Keratinocyte (primary cell): ENCODE measurements around the gene MOB1B. TPM values are rescaled to one million over a fixed set of nuclear protein-coding genes. Genes with fewer than 3 reads are reported as not detected.

Experiments used
- DNase-seq: peaks from one replicate; pipeline ENCODE4 v3.0.0-alpha.2; 2011; ENCODE audit warnings: low read depth, missing footprints, low spot score
- FAIRE-seq: peaks from 2 replicates; lab custom pipeline; 2011; peaks lifted over from hg19 to GRCh38; lab: Jason Lieb, UNC
- H2AFZ ChIP-seq: 2 replicates; pipeline ENCODE4 v1.6.0; 2012; ENCODE audit warnings: low read length, control low read depth, inconsistent platforms; ENCODE audit not compliant: control insufficient read depth
- H3K27ac ChIP-seq: 2 replicates; pipeline ENCODE4 v1.5.1; 2011; ENCODE audit warnings: low read length; ENCODE audit not compliant: control insufficient read depth, insufficient read depth
- H3K27me3 ChIP-seq: 3 replicates; pipeline ENCODE4 v1.6.0; 2011; ENCODE audit warnings: low read length; ENCODE audit not compliant: control insufficient read depth, insufficient read depth; ENCODE audit errors: extremely low read depth
- H3K36me3 ChIP-seq, 2 experiments: 2 replicates in 1 of 2; 3 replicates in 1 of 2; pipeline ENCODE4 v1.5.1; 2011; ENCODE audit warnings: low read length in 2 of 2, mild to moderate bottlenecking in 1 of 2; ENCODE audit not compliant: control insufficient read depth in 2 of 2, insufficient read depth in 2 of 2; ENCODE audit errors: extremely low read depth in 1 of 2
- H3K4me1 ChIP-seq: 3 replicates; pipeline ENCODE4 v1.5.1; 2011; ENCODE audit warnings: low read length; ENCODE audit not compliant: control insufficient read depth, insufficient read depth; ENCODE audit errors: extremely low read depth
- H3K4me2 ChIP-seq: 3 replicates; pipeline ENCODE4 v1.6.0; 2011; ENCODE audit warnings: low read depth, low read length; ENCODE audit not compliant: control insufficient read depth, insufficient read depth; ENCODE audit errors: extremely low read depth
- H3K4me3 ChIP-seq, 3 experiments: fragments of 200-600 bp in 1 of 3; sonication (generic) in 1 of 3; 2 replicates in 2 of 3; 3 replicates in 1 of 3; pipeline ENCODE4 v1.5.1; 2011 to 2016; ENCODE audit warnings: low read length in 3 of 3, mild to moderate bottlenecking in 3 of 3, control low read depth in 2 of 3, inconsistent platforms in 1 of 3, low read depth in 1 of 3, mixed read lengths in 1 of 3, mixed run types in 1 of 3, moderate library complexity in 1 of 3; ENCODE audit not compliant: control insufficient read depth in 2 of 3, insufficient read depth in 2 of 3; ENCODE audit errors: extremely low read depth in 1 of 3
- H3K79me2 ChIP-seq: 2 replicates; pipeline ENCODE4 v1.6.0; 2012; ENCODE audit warnings: low read length; ENCODE audit not compliant: control insufficient read depth, insufficient read depth
- H3K9ac ChIP-seq: 3 replicates; pipeline ENCODE4 v1.6.0; 2011; ENCODE audit warnings: low read length; ENCODE audit not compliant: control insufficient read depth, insufficient read depth; ENCODE audit errors: extremely low read depth
- H3K9me1 ChIP-seq: 3 replicates; pipeline ENCODE4 v1.6.0; 2011; ENCODE audit warnings: low read length; ENCODE audit not compliant: control insufficient read depth, insufficient read depth; ENCODE audit errors: extremely low read depth
- H3K9me3 ChIP-seq: 2 replicates; pipeline ENCODE4 v1.5.1; 2012; ENCODE audit warnings: low read depth, low read length; ENCODE audit not compliant: control insufficient read depth
- H4K20me1 ChIP-seq: 3 replicates; pipeline ENCODE4 v1.6.0; 2011; ENCODE audit warnings: low read length; ENCODE audit not compliant: control insufficient read depth, insufficient read depth; ENCODE audit errors: extremely low read depth
- EZH2 ChIP-seq: IDR thresholded peaks from one replicate; pipeline ENCODE4 v1.6.1; 2012; ENCODE audit warnings: inconsistent platforms, mild to moderate bottlenecking, low read length, moderate library complexity
- dilution Hi-C: fragments of 300-500 bp; cut with MboI; formaldehyde crosslinking; loops from one replicate; pipeline ENCODE4 v1.7.0; 2020; ENCODE audit warnings: low sequenced_read_pairs; ENCODE audit not compliant: extremely low pct_ligation_motif_present
- polyA plus RNA-seq, 5 experiments: library from polyadenylated mRNA; depleted of rRNA in 3 of 5; stranded (reverse) in 3 of 5; stranded (forward) in 1 of 5; unstranded in 1 of 5; fragments of >200 nt; gene quantifications; 1 replicate in 1 of 5; 2 replicates in 3 of 5; 3 replicates in 1 of 5; pipeline versions ENCODE4 v1.2.1 to v1.2.3, GENCODE V29; 2011 to 2012; ENCODE audit warnings: missing spikeins in 2 of 5, low read depth in 1 of 5, low replicate concordance in 1 of 5
- TF ChIP-seq, protein P1 (sequence below), 3 experiments: IDR thresholded peaks in 1 of 3; conservative IDR thresholded peaks in 1 of 3; optimal IDR thresholded peaks in 1 of 3; 2 replicates in 2 of 3; 3 replicates in 1 of 3; pipeline versions ENCODE3 to v1.5.1; 2011; ENCODE audit warnings: low read length in 3 of 3, mild to moderate bottlenecking in 3 of 3, moderate library complexity in 2 of 3, control low read depth in 1 of 3, inconsistent platforms in 1 of 3; ENCODE audit not compliant: insufficient read depth in 2 of 3; ENCODE audit errors: extremely low read depth in 1 of 3

Gene MOB1B
- polyA plus RNA-seq, 1 donor (not counting 4 experiments of a cell fraction or from before 2014, with no cell fraction given) = 15.6 TPM

DNA sequence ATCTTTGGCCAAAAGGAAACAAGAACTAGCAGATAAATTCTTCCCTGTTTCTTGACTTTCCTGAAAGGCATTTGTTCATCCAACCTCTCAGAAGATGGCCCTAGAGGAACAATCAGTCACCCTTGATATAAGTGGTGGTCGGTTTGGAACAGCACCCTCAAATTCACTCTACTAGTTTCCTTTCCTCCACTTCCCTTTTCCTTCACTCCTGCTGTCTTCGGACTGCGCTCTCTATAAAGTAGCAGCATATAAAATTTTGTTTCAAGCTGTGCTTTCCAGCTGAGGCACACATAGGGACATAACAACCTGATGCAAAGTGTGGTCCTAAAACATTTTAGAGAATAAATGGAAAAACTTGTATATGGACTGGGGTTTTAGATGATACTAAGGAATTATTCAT lies 29.0 kb upstream of the MOB1B start:
- Histone ChIP-seq H3K9me3 (no peaks in the 10 kb centered on the region), H4K20me1 (no peaks in the 10 kb centered on the region), H3K4me2 (no peak overlapping the region), H3K9ac (no peak overlapping the region), H3K27me3 (no peaks in the 10 kb centered on the region), H3K36me3 (no peaks in the 10 kb centered on the region), H3K4me1 (no peaks in the 10 kb centered on the region), H3K9me1 (no peaks in the 10 kb centered on the region), H3K79me2 (no peaks in the 10 kb centered on the region), H3K4me3 (no peak overlapping the region), H3K27ac (no peak overlapping the region), H2AFZ (no peak overlapping the region)
- TF ChIP-seq, protein P1, sequence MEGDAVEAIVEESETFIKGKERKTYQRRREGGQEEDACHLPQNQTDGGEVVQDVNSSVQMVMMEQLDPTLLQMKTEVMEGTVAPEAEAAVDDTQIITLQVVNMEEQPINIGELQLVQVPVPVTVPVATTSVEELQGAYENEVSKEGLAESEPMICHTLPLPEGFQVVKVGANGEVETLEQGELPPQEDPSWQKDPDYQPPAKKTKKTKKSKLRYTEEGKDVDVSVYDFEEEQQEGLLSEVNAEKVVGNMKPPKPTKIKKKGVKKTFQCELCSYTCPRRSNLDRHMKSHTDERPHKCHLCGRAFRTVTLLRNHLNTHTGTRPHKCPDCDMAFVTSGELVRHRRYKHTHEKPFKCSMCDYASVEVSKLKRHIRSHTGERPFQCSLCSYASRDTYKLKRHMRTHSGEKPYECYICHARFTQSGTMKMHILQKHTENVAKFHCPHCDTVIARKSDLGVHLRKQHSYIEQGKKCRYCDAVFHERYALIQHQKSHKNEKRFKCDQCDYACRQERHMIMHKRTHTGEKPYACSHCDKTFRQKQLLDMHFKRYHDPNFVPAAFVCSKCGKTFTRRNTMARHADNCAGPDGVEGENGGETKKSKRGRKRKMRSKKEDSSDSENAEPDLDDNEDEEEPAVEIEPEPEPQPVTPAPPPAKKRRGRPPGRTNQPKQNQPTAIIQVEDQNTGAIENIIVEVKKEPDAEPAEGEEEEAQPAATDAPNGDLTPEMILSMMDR (optimal IDR thresholded peaks at IDR 0.05 in 1 of 3, IDR thresholded peaks at IDR 0.05 in 1 of 3, conservative IDR thresholded peaks at IDR 0.05 in 1 of 3; ENCODE audit: extremely low read depth in 1 of 3, insufficient read depth in 2 of 3, low read length in 3 of 3) = no peak
- TF ChIP-seq EZH2 = no peak
- FAIRE-seq = no peak
- dilution Hi-C loops = no loop called here
- no peak for DNase-seq

GRCh38 chr4:70874268-70875156 lies 27.7 kb upstream of the MOB1B start:
- dilution Hi-C loops = no loop called here
- FAIRE-seq = no peak
- no peaks in the 10 kb centered on the region for H3K79me2 ChIP-seq
- no peaks in the 10 kb centered on the region for H3K9me1 ChIP-seq
- H3K9ac ChIP-seq = no peak overlapping the region
- H2AFZ ChIP-seq = no peak overlapping the region
- no peak overlapping the region for H3K4me2 ChIP-seq
- no peak overlapping the region for H3K27ac ChIP-seq
- H3K36me3 ChIP-seq = no peaks in the 10 kb centered on the region
- H3K4me1 ChIP-seq = no peaks in the 10 kb centered on the region
- TF ChIP-seq EZH2 = no peak
- TF ChIP-seq, protein P1 (optimal IDR thresholded peaks at IDR 0.05 in 1 of 3, IDR thresholded peaks at IDR 0.05 in 1 of 3, conservative IDR thresholded peaks at IDR 0.05 in 1 of 3; ENCODE audit: extremely low read depth in 1 of 3, insufficient read depth in 2 of 3, low read length in 3 of 3) = no peak
- H3K9me3 ChIP-seq = no peaks in the 10 kb centered on the region
- H3K4me3 ChIP-seq = no peak overlapping the region
- no peaks in the 10 kb centered on the region for H3K27me3 ChIP-seq
- H4K20me1 ChIP-seq = no peaks in the 10 kb centered on the region
- no peak for DNase-seq
